Neural progenitor cell (in vitro differentiated cells): Measurements from ENCODE around the gene NPFF.

Source experiments
- CTCF ChIP-seq: fragments of 200-600 bp; sonication (generic); IDR thresholded peaks from 2 replicates; pipeline ENCODE4 v1.5.1; 2017; ENCODE audit warnings: antibody characterized with exemption, mild to moderate bottlenecking
- EZH2 ChIP-seq: fragments of 200-600 bp; sonication (generic); IDR thresholded peaks from 2 replicates; pipeline ENCODE4 v1.6.1; 2017; ENCODE audit warnings: antibody characterized with exemption, mild to moderate bottlenecking, moderate library complexity

- TF ChIP-seq CTCF (no peak), EZH2 (no peak)
These were observed 4.1 kb downstream of the NPFF start for GRCh38 chr12:53502983-53503728.
